Activated CD8-positive, alpha-beta memory T cell treated with anti-CD3 and anti-CD28 coated beads for 4 hours (primary cell): ENCODE data around the gene AOC2.
"Not testable (repeated sequence)": the region's sequence is repeated elsewhere in the genome, so short reads cannot be mapped to it uniquely, and the experiment has no call there.

Experiments used
- DNase-seq, 2 donors: peaks; one replicate each; pipeline ENCODE4 v3.0.0-alpha.2; 2020; ENCODE audit warnings: low read depth in 2 of 2

AOC2 gene

DNA sequence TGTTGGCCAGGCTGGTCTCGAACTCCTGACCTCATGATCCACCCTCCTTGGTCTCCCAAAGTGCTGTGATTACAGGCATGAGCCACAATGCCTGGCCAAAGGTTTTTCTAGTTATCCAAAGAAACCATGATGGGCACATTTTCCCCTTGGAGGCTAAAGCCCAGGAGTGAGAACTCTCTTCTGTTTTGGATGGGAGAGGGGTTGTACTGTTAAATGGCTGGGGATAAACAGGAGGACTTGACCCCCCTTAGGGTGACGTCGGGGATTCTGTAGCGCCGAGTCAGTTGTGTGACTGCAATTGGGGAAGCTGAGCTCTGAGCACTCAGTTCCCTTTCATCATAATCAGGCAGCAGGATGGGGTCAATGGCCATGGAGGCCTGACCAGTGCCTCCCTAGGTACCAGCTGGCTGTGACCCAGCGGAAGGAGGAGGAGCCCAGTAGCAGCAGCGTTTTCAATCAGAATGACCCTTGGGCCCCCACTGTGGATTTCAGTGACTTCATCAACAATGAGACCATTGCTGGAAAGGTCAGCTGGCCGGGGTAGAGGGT lies 10.7 kb downstream of the AOC2 start:
- no peak for DNase-seq

DNA sequence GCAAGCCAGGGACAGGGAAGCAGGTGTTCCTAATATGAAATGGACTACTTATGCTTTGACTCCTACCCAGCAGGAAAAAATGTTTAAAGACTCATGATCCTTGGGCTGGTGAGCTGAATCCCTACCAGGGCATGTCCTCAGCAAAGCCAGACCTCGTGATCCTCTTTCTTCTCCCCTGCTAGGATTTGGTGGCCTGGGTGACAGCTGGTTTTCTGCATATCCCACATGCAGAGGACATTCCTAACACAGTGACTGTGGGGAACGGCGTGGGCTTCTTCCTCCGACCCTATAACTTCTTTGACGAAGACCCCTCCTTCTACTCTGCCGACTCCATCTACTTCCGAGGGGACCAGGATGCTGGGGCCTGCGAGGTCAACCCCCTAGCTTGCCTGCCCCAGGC lies 11.7 kb downstream of the AOC2 start:
- not testable (repeated sequence) for DNase-seq

DNA sequence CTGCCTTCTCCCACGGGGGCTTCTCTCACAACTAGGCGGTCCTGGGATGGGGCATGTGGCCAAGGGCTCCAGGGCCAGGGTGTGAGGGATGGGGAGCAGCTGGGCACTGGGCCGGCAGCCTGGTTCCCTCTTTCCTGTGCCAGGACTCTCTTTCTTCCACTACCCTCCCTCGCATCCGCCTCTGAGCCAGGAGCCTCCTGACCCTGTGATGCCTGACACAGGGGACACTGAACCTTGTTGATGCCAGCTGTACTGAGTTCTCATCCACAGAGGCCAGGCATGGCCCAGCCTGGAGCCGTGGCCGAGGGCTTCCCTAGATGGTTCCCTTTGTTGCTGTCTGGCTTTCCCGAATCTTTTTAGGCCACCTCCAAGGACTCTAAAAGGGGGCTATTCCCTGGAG lies 12.1 kb downstream of the AOC2 start:
- DNase-seq, result not testable (repeated sequence)

GRCh38 chr17:42857389-42857788 lies 13.0 kb downstream of the AOC2 start:
- DNase-seq, result no peak

DNA sequence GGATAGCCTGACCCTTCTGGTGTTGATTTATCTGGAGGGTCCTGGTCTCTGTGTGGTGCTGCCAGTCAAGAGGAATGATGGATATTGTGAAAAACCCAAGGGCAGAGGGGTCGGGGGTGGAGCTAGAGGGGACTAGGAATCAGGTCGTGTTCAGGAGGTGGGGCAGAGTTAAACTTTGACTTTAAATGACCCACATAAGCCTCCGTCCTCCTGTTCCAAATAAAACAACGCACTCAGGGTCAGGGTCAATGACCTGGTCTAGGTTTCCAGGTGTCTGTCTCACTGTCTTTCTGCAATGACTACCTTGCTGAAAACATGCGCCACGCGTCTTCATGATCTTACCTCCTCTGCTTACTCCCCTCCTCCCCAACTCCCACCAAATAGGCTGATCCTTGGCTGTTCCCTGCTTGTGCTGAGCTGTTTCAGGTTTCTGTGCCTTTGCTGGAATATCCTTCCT lies 21.3 kb downstream of the AOC2 start:
- DNase-seq, result no peak

DNA sequence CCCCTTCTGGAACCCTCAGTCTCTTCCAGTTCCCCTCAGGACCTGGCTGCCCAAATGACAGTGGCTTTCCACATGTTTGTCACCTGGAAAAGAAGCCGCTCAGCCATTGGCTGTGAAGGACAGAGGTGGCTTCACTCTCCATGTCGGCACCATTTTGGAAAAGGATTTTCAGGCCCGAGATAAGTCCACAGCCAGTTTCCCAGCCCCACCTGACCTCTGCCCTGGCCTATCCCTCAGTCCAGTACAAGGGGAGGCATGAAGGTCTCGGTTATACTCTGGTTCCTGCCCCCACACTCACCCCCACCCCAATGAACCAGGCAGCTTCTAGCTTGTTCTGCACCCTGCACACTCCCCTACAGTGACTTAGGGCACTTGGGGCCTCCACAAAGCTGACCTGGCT lies 21.8 kb downstream of the AOC2 start:
- no peak for DNase-seq

GRCh38 chr17:42866631-42867575 lies 22.5 kb downstream of the AOC2 start:
- no peak for DNase-seq

DNA sequence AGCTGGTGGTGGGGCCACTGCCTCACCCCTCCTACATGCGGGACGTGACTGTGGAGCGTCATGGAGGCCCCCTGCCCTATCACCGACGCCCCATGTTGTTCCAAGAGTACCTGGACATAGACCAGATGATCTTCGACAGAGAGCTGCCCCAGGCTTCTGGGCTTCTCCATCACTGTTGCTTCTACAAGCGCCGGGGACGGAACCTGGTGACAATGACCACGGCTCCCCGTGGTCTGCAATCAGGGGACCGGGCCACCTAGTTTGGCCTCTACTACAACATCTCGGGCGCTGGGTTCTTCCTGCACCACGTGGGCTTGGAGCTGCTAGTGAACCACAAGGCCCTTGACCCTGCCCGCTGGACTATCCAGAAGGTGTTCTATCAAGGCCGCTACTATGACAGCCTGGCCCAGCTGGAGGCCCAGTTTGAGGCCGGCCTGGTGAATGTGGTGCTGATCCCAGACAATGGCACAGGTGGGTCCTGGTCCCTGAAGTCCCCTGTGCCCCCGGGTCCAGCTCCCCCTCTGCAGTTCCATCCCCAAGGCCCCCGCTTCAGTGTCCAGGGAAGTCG lies 23.4 kb downstream of the AOC2 start:
- not testable (repeated sequence) for DNase-seq

DNA sequence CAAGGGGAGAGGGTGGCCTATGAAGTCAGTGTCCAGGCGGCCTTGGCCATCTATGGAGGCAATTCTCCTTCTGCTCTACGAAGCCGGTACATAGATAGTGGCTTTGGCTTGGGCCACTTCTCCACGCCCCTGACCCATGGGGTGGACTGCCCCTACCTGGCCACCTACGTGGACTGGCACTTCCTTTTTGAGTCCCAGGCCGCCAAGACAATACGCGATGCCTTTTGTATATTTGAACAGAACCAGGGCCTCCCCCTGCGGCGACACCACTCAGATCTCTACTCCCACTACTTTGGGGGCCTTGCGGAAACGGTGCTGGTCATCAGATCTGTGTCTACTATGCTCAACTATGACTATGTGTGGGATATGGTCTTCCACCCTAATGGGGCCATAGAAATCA lies 24.0 kb downstream of the AOC2 start:
- no peak for DNase-seq

DNA sequence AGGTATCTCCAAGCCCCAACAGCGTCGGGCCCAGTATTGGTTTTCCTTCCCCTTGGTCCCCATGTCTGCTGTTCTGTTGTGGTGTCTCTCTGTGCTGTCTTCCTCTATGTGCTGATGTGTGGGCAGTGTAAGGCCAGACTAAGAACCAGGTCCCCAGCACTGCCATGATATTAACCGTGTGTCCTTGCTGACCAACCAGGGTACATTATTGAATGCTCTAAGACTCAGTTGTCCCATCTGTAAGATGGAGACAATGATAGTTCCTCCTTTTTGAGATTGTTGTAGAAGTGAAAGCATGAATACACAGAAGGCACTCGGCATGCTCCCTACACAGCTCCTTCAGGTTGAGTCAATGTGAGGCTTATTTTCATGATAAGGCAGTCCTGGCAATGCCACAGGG lies 27.3 kb downstream of the AOC2 start:
- DNase-seq, result no peak

- DNase-seq, result no peak
These were observed 28.0 kb downstream of the AOC2 start for GRCh38 chr17:42872251-42872965.

DNA sequence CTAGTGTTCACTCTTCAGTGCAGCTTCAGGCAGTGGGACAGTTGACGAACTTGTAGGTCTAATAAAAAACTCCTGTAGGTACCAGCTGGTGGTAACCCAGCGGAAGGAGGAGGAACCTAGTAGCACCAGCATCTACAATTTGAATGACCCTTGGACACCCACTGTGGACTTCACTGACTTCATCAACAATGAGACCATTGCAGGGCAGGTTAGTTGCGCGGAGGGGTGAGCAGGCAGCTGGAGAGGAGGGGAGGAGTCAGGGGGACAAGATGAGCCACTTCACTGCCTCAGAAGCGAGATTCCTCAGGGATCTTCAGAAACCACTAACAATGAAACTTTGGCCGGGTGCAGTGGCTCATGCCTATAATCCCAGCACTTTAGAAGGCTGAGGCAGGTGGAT lies 28.9 kb downstream of the AOC2 start:
- DNase-seq, result no peak

DNA sequence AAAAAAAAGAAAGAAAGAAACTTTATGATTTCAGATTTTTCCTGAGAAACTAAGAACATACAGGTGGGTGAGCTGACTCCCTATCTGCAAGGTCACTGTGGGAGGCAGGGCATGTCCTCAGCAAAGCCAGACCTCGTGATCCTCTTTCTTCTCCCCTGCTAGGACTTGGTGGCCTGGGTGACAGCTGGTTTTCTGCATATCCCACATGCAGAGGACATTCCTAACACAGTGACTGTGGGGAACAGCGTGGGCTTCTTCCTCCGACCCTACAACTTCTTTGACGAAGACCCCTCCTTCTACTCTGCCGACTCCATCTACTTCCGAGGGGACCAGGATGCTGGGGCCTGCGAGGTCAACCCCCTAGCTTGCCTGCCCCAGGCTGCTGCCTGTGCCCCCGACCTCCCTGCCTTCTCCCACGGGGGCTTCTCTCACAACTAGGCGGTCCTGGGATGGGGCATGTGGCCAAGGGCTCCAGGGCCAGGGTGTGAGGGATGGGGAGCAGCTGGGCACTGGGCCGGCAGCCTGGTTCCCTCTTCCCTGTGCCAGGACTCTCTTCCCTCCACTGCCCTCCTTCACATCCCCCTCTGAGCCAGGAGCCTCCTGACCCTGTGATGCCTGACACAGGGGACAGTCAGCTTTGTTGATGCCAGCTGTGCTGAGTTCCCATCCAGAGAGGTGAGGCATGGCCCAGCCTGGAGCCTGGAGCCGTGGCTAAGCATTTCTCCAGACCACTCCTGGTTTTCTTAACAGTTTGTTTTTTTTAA lies 29.7 kb downstream of the AOC2 start:
- not testable (repeated sequence) for DNase-seq

- no peak for DNase-seq
These were observed 32.7 kb downstream of the AOC2 start for GRCh38 chr17:42877037-42877436.

GRCh38 chr17:42878123-42878880 lies 33.9 kb downstream of the AOC2 start:
- no peak for DNase-seq

- no peak for DNase-seq
These were observed 34.7 kb downstream of the AOC2 start for GRCh38 chr17:42878924-42879595.

- DNase-seq, result no peak
These were observed 35.2 kb downstream of the AOC2 start for GRCh38 chr17:42879596-42879985.

DNA sequence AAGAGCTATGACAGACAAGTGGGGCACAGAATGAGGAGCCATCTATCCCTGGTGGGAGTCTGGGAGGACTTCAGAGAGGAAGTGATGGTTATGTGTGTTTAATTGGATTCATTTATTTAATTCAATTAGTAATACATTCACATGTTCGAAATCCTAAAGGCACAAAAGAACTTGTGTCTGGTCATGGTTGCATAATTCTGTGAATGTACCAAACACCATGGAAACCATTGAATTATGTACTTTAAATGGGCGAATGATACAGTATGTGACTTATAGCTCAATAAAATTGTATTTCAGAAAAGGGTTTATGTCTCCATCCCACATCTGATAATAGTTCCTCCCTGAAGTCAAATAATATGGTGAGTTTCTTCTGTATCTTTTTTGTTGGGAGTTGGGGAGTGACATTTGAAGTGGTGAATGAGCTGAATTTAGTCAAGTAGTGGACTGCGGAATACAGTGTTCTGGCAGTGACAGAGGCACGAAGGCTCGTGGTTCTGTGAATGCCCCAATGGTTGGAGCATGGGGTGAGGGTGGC lies 36.5 kb downstream of the AOC2 start:
- DNase-seq, result no peak

GRCh38 chr17:42881706-42882105 lies 37.3 kb downstream of the AOC2 start:
- DNase-seq, result not testable (repeated sequence)

GRCh38 chr17:42882166-42882565 lies 37.8 kb downstream of the AOC2 start:
- DNase-seq, result no peak
